Karpas-422 (cell line): ENCODE data around the gene MCU. TPM values are rescaled to one million over a fixed set of nuclear protein-coding genes. Genes with fewer than 3 reads are reported as not detected.

ENCODE experiments used
- DNase-seq: peaks from one replicate; pipeline ENCODE4 v3.0.0-alpha.2; 2015
- H2AFZ ChIP-seq: fragments of 200-600 bp; sonication (generic); 2 replicates; pipeline ENCODE4 v1.6.1; 2014; ENCODE audit warnings: antibody characterized with exemption, low read length, mixed read lengths
- H3K27ac ChIP-seq: fragments of 200-600 bp; sonication (generic); 2 replicates; pipeline ENCODE4 v1.5.1; 2014; ENCODE audit warnings: mild to moderate bottlenecking, low read length, moderate library complexity
- H3K27me3 ChIP-seq: fragments of 200-600 bp; sonication (generic); 2 replicates; pipeline ENCODE4 v1.6.1; 2014; ENCODE audit warnings: low read length, mixed read lengths
- H3K36me3 ChIP-seq: fragments of 200-600 bp; sonication (generic); 2 replicates; pipeline ENCODE4 v1.6.1; 2014; ENCODE audit warnings: low read length, mixed read lengths; ENCODE audit not compliant: insufficient read depth
- H3K4me1 ChIP-seq: fragments of 200-600 bp; sonication (generic); 2 replicates; pipeline ENCODE4 v1.6.1; 2014; ENCODE audit warnings: mild to moderate bottlenecking, low read length, mixed read lengths
- H3K4me2 ChIP-seq: fragments of 200-600 bp; sonication (generic); 2 replicates; pipeline ENCODE4 v1.6.1; 2014; ENCODE audit warnings: low read length, low read depth, mild to moderate bottlenecking; ENCODE audit not compliant: poor library complexity, severe bottlenecking
- H3K4me3 ChIP-seq: fragments of 200-600 bp; sonication (generic); 2 replicates; pipeline ENCODE4 v1.5.1; 2014; ENCODE audit warnings: mild to moderate bottlenecking, antibody characterized with exemption, low read length, mixed read lengths
- H3K79me2 ChIP-seq: fragments of 200-600 bp; sonication (generic); 2 replicates; pipeline ENCODE4 v1.6.1; 2014; ENCODE audit warnings: mild to moderate bottlenecking, low read length, mixed read lengths
- H3K9ac ChIP-seq: fragments of 200-600 bp; sonication (generic); 2 replicates; pipeline ENCODE4 v1.6.0; 2014; ENCODE audit warnings: low read length
- H3K9me2 ChIP-seq: fragments of 200-600 bp; sonication (generic), shearing (Covaris generic); replicated peaks from 2 replicates; pipeline ENCODE4 v1.6.0; 2014; ENCODE audit warnings: mild to moderate bottlenecking, low read length, moderate library complexity; ENCODE audit not compliant: insufficient read depth
- H3K9me3 ChIP-seq: fragments of 300-700, 200-600 bp; sonication (generic); 2 replicates; pipeline ENCODE4 v1.6.1; 2014; ENCODE audit warnings: low read length, mixed read lengths
- H4K20me1 ChIP-seq: fragments of 200-600 bp; sonication (generic); 2 replicates; pipeline ENCODE4 v1.6.1; 2014; ENCODE audit warnings: mild to moderate bottlenecking, antibody characterized with exemption, low read length, low read depth; ENCODE audit not compliant: insufficient read depth
- total RNA-seq: library from RNA; depleted of rRNA; stranded (reverse); fragments of >200 nt; shearing (Covaris generic); gene quantifications from 2 replicates; pipeline ENCODE4 v1.2.3, GENCODE V29; 2014; ENCODE audit warnings: low replicate concordance

The MCU gene
- total RNA-seq, 1 experiment from 2014 or later: 41.3 TPM

DNA sequence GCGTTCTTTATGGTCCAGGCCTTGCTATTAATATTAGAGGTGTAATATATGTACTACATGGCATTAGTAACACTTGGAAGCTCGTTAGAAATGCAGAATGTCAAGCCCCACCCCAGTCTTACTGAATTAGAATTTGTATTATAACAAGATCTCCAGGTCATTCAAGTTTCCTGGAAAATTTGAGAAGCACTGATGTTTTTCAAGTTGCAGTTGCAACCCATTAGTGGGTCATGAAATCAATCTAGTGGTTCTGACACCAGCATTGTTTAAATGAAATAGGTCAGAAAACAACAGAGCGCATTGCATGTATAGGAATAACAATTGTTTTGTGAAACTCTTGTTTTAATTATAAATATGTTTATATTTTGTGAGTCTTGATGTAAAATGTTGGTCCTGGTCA is 37.2 kb upstream of the MCU start:
- no peaks in the 10 kb centered on the region for H3K27me3 ChIP-seq
- no peaks in the 10 kb centered on the region for H3K79me2 ChIP-seq
- no peak overlapping the region for H2AFZ ChIP-seq
- no peaks in the 10 kb centered on the region for H3K9me3 ChIP-seq
- no peak for DNase-seq
- H3K4me1 ChIP-seq: no peaks in the 10 kb centered on the region
- H3K36me3 ChIP-seq: no peaks in the 10 kb centered on the region
- H4K20me1 ChIP-seq: no peaks in the 10 kb centered on the region
- no peak overlapping the region for H3K27ac ChIP-seq
- H3K4me3 ChIP-seq: no peak overlapping the region
- no peak overlapping the region for H3K9ac ChIP-seq
- no peaks in the 10 kb centered on the region for H3K9me2 ChIP-seq
- H3K4me2 ChIP-seq: no peak overlapping the region

DNA sequence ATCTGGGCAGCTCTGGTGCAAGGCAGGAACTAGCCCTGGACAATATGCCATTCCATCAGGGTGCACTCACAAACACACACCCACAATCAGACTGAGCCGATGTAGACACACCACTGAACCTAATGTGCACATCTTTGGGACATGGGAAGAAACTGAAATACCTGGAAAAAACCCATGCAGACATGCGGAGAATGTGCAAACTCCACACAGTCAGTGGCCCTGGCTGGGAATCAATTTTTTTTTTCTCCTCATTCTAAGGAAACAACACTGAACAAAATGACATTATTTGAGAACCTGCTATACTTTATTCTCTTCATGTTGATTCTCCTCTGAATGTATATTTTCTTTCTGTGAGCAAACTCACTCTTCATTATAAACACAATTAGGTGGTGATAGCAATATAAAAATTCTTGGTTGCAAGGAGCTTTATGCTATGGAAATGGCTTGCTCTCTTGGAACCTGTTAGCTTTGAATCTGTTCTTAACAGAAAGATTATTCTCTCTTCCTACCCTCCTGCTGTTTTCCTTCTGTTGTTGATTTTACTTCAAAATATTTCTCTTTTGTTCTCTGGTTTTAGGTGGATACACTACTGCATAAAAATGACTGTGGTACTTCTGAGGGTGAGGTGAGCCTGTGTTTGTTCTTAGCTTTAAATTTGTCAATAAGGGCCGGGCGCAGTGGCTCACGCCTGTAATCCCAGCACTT is 33.1 kb upstream of the MCU start:
- H3K4me2 ChIP-seq: no peak overlapping the region
- no peak for DNase-seq
- H3K9ac ChIP-seq: no peak overlapping the region
- H3K27ac ChIP-seq: no peak overlapping the region
- no peak overlapping the region for H2AFZ ChIP-seq
- no peak overlapping the region for H3K4me3 ChIP-seq
- H3K9me2 ChIP-seq: no peaks in the 10 kb centered on the region
- H3K9me3 ChIP-seq: no peaks in the 10 kb centered on the region
- H3K79me2 ChIP-seq: no peaks in the 10 kb centered on the region
- H3K4me1 ChIP-seq: no peaks in the 10 kb centered on the region
- H4K20me1 ChIP-seq: no peaks in the 10 kb centered on the region
- H3K27me3 ChIP-seq: no peaks in the 10 kb centered on the region
- no peaks in the 10 kb centered on the region for H3K36me3 ChIP-seq

GRCh38 chr10:72659694-72660093 is 32.2 kb upstream of the MCU start:
- Histone ChIP-seq H4K20me1 (no peaks in the 10 kb centered on the region), H2AFZ (no peak overlapping the region), H3K4me1 (no peaks in the 10 kb centered on the region), H3K27me3 (no peaks in the 10 kb centered on the region), H3K4me3 (no peak overlapping the region), H3K27ac (no peak overlapping the region), H3K79me2 (no peaks in the 10 kb centered on the region), H3K9me3 (no peaks in the 10 kb centered on the region), H3K36me3 (no peaks in the 10 kb centered on the region), H3K4me2 (no peak overlapping the region), H3K9me2 (no peaks in the 10 kb centered on the region), H3K9ac (no peak overlapping the region)
- no peak for DNase-seq

- DNase-seq: no peak
- H3K4me1 ChIP-seq: no peaks in the 10 kb centered on the region
- H3K36me3 ChIP-seq: no peaks in the 10 kb centered on the region
- no peak overlapping the region for H3K4me2 ChIP-seq
- no peaks in the 10 kb centered on the region for H3K9me2 ChIP-seq
- H3K27ac ChIP-seq: no peak overlapping the region
- H3K27me3 ChIP-seq: no peaks in the 10 kb centered on the region
- no peaks in the 10 kb centered on the region for H3K9me3 ChIP-seq
- no peak overlapping the region for H2AFZ ChIP-seq
- H4K20me1 ChIP-seq: no peaks in the 10 kb centered on the region
- no peaks in the 10 kb centered on the region for H3K79me2 ChIP-seq
- H3K9ac ChIP-seq: no peak overlapping the region
- H3K4me3 ChIP-seq: no peak overlapping the region
Observed at GRCh38 chr10:72660220-72660619, 31.7 kb upstream of the MCU start.

DNA sequence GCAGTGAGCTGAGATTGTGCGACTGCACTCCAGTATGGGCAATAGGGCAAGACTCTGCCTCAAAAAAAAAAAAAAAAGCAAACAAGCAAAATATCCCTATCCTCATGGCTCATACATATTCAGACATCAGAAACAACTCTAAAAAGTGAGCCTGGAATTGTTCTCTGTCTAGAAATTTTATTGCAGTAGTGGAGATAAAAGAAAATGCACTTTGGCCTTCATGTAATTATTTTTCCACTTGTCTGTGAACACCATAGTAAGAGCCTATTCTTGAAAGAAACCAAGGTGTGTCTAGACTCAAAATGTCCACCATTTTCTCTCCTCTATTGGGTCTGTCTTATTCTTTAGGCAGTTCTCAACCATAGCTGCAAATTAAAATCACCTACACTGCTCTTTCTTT is 30.5 kb upstream of the MCU start:
- H3K4me1 ChIP-seq: no peaks in the 10 kb centered on the region
- DNase-seq: no peak
- H3K79me2 ChIP-seq: no peaks in the 10 kb centered on the region
- no peak overlapping the region for H3K27ac ChIP-seq
- H3K4me2 ChIP-seq: no peak overlapping the region
- no peaks in the 10 kb centered on the region for H3K9me2 ChIP-seq
- no peaks in the 10 kb centered on the region for H3K36me3 ChIP-seq
- H3K9me3 ChIP-seq: no peaks in the 10 kb centered on the region
- H3K9ac ChIP-seq: no peak overlapping the region
- no peaks in the 10 kb centered on the region for H4K20me1 ChIP-seq
- H3K4me3 ChIP-seq: no peak overlapping the region
- H2AFZ ChIP-seq: no peak overlapping the region
- no peaks in the 10 kb centered on the region for H3K27me3 ChIP-seq

- Histone ChIP-seq H3K4me1 (no peaks in the 10 kb centered on the region), H3K4me3 (no peak overlapping the region), H3K9ac (no peak overlapping the region), H3K79me2 (no peaks in the 10 kb centered on the region), H3K27ac (no peak overlapping the region), H4K20me1 (no peaks in the 10 kb centered on the region), H3K9me2 (no peaks in the 10 kb centered on the region), H2AFZ (no peak overlapping the region), H3K27me3 (no peaks in the 10 kb centered on the region), H3K4me2 (no peak overlapping the region), H3K9me3 (no peaks in the 10 kb centered on the region), H3K36me3 (no peaks in the 10 kb centered on the region)
- DNase-seq: no peak
Observed at GRCh38 chr10:72663971-72664370, 28.0 kb upstream of the MCU start.

DNA sequence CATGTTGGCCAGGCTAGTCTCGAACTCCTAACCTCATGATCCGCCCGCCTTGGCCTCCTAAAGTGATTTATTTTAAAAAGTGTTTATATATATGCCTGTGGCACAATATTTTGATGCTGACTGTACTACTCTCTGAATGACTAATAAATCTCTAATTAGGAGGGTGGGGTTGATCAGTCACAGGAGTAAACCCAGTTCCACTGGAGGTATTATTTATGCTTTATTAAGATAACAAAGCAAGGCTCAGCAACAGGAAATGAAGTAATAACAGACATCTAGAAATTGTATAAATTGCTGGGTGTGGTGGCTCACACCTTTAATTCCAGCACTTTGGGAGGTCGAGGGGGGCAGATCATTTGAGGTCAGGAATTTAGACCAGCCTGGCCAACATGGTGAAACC is 26.0 kb upstream of the MCU start:
- Histone ChIP-seq H3K4me2 (no peak overlapping the region), H3K36me3 (no peaks in the 10 kb centered on the region), H3K4me1 (no peaks in the 10 kb centered on the region), H4K20me1 (no peaks in the 10 kb centered on the region), H3K9ac (no peak overlapping the region), H3K27ac (no peak overlapping the region), H2AFZ (no peak overlapping the region), H3K9me3 (no peaks in the 10 kb centered on the region), H3K4me3 (no peak overlapping the region), H3K9me2 (no peaks in the 10 kb centered on the region), H3K27me3 (no peaks in the 10 kb centered on the region), H3K79me2 (no peaks in the 10 kb centered on the region)
- DNase-seq: no peak

GRCh38 chr10:72667207-72667864 is 24.6 kb upstream of the MCU start:
- no peak overlapping the region for H3K27ac ChIP-seq
- no peaks in the 10 kb centered on the region for H3K36me3 ChIP-seq
- H3K9me3 ChIP-seq: no peaks in the 10 kb centered on the region
- H4K20me1 ChIP-seq: no peaks in the 10 kb centered on the region
- no peaks in the 10 kb centered on the region for H3K79me2 ChIP-seq
- DNase-seq: no peak
- H3K9ac ChIP-seq: no peak overlapping the region
- no peak overlapping the region for H3K4me2 ChIP-seq
- no peaks in the 10 kb centered on the region for H3K9me2 ChIP-seq
- no peak overlapping the region for H2AFZ ChIP-seq
- H3K4me1 ChIP-seq: no peaks in the 10 kb centered on the region
- H3K27me3 ChIP-seq: no peaks in the 10 kb centered on the region
- no peak overlapping the region for H3K4me3 ChIP-seq
